ENCODE data around the gene SRPRB. TPM values are rescaled to one million over a fixed set of nuclear protein-coding genes. Genes with fewer than 3 reads are reported as not detected.

Gene SRPRB
- total RNA-seq, 1 donor from 2014 or later: 22.9 TPM

DNA sequence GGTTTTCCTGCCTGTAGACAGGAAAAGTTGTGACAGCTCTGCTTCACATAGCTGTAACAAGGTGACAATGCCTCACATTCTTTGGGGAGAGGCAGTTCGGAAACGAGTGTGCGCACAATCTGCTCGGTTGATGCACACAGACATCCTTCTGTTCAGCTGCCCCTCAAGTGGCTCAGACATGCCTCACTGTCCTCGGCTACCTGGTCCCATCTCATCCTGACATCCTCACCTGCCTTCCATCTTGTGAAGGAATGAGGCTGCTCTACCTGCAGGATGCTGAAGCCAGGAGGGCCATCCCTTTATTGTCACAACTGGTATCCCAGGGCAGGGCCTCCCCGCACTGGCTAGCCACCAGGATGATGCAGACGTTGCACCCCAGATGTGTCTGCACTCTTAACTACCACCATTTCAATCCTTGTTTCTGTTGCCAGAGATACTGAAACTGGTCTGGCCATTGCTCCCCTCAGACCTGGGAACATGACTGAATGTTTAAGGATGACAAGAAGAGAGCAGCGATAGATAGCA, 19.4 kb downstream of the SRPRB start:
- no peaks in the 10 kb centered on the region for H3K9me3 Mint-ChIP-seq (ENCODE audit: unreplicated experiment)
- no peaks in the 10 kb centered on the region for H3K27me3 Mint-ChIP-seq (ENCODE audit: unreplicated experiment)
- peak overlapping the region; percentile 51 for H3K4me3 Mint-ChIP-seq (ENCODE audit: unreplicated experiment)
- TF ChIP-seq, protein P1, sequence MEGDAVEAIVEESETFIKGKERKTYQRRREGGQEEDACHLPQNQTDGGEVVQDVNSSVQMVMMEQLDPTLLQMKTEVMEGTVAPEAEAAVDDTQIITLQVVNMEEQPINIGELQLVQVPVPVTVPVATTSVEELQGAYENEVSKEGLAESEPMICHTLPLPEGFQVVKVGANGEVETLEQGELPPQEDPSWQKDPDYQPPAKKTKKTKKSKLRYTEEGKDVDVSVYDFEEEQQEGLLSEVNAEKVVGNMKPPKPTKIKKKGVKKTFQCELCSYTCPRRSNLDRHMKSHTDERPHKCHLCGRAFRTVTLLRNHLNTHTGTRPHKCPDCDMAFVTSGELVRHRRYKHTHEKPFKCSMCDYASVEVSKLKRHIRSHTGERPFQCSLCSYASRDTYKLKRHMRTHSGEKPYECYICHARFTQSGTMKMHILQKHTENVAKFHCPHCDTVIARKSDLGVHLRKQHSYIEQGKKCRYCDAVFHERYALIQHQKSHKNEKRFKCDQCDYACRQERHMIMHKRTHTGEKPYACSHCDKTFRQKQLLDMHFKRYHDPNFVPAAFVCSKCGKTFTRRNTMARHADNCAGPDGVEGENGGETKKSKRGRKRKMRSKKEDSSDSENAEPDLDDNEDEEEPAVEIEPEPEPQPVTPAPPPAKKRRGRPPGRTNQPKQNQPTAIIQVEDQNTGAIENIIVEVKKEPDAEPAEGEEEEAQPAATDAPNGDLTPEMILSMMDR (IDR thresholded peaks at IDR 0.05; ENCODE audit: unreplicated experiment): no peak
- no peak overlapping the region for H3K27ac Mint-ChIP-seq (ENCODE audit: unreplicated experiment)
- no peaks in the 10 kb centered on the region for H3K4me1 Mint-ChIP-seq (ENCODE audit: unreplicated experiment)
- peaks cover 15% of the 10 kb centered on the region for H3K36me3 Mint-ChIP-seq (ENCODE audit: low read depth, unreplicated experiment)
- no peak for DNase-seq (ENCODE audit: low spot score)

DNA sequence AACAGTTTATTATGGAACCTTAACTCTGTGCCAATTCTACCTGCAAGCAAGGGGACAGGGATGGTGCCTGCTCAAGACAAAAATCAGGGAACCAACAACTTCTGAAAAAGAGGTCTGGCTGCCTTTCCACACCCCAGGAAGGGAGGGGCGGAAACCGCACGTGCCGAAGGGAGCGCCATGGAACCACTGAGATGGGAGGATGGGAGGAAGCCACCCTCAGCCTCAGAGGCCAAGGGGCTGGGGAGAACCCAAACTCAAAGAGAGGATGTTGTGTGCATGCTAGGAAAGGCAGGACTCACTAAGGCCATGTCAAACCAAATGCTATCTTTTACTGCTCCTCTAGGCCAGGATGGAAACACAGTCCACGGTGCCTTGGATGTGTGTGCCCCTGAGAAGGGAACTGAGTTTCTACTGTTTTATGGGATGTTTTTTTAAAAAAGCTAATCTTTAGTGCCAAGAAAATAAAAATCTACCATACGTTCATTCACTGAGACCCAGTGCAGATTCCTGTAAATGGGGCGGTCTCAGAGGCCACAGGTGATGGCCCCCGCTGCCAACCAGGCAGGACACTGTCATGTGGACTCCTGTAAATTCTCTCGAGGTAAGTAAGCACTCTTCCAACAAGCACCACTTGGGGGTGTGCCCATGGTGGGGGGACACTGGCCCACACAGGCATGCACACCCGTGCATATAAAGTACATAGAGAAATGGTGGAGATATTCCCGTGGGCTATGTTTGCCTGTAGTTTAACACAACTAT, 20.5 kb downstream of the SRPRB start:
- Mint-ChIP-seq H3K4me1 (ENCODE audit: unreplicated experiment) (no peaks in the 10 kb centered on the region), H3K36me3 (ENCODE audit: low read depth, unreplicated experiment) (peaks cover 4% of the 10 kb centered on the region), H3K27ac (ENCODE audit: unreplicated experiment) (no peak overlapping the region), H3K27me3 (ENCODE audit: unreplicated experiment) (peaks cover 4% of the 10 kb centered on the region), H3K9me3 (ENCODE audit: unreplicated experiment) (no peaks in the 10 kb centered on the region), H3K4me3 (ENCODE audit: unreplicated experiment) (no peak overlapping the region)
- TF ChIP-seq, protein P1 (IDR thresholded peaks at IDR 0.05; ENCODE audit: unreplicated experiment): no peak
- DNase-seq (ENCODE audit: low spot score): no peak

DNA sequence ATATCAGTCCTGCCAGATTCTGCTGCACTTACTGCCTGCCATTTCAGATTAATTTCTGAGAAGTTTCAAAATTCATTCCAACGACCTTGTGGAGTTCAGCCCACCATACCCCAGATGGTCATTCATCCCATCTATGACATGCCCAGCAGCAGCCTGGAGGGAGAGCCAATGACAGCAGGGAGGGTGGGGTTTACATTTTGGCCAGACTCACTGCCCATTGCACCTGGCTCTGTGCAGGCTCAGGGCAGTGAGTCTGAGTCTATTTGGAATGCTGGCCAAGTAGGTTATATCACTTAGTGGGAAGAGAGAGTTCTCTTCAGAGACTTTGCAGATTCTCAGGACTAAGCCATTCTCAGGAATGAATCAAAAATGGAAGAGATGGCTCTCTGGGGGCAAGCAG, 21.5 kb downstream of the SRPRB start:
- no peaks in the 10 kb centered on the region for H3K4me1 Mint-ChIP-seq (ENCODE audit: unreplicated experiment)
- H3K4me3 Mint-ChIP-seq (ENCODE audit: unreplicated experiment): no peak overlapping the region
- no peak overlapping the region for H3K27ac Mint-ChIP-seq (ENCODE audit: unreplicated experiment)
- H3K36me3 Mint-ChIP-seq (ENCODE audit: low read depth, unreplicated experiment): no peaks in the 10 kb centered on the region
- H3K9me3 Mint-ChIP-seq (ENCODE audit: unreplicated experiment): no peaks in the 10 kb centered on the region
- DNase-seq (ENCODE audit: low spot score): no peak
- TF ChIP-seq, protein P1 (IDR thresholded peaks at IDR 0.05; ENCODE audit: unreplicated experiment): no peak
- H3K27me3 Mint-ChIP-seq (ENCODE audit: unreplicated experiment): peaks cover 6% of the 10 kb centered on the region

DNA sequence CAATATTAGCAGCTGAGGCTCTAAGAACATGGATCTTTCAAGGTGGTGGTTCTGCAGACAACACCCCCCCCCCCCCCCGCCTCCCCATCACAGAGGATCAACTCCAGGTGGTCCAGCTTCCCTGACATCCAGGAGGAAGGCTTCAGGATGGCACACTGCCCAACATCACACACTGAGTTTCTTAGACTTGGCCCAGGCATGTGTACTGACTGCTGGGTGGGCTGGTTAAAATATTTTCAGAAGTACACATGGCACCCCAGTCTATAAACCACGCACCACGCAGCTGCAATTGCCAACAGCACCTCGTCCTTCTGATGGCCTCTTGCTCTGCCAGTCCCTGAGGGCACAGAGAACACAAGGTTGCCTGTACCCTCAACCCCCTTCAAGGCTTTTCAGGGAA, 22.1 kb downstream of the SRPRB start:
- Mint-ChIP-seq H3K4me3 (ENCODE audit: unreplicated experiment) (no peak overlapping the region), H3K9me3 (ENCODE audit: unreplicated experiment) (no peaks in the 10 kb centered on the region), H3K27me3 (ENCODE audit: unreplicated experiment) (peaks cover 6% of the 10 kb centered on the region), H3K4me1 (ENCODE audit: unreplicated experiment) (no peaks in the 10 kb centered on the region), H3K27ac (ENCODE audit: unreplicated experiment) (no peak overlapping the region), H3K36me3 (ENCODE audit: low read depth, unreplicated experiment) (no peaks in the 10 kb centered on the region)
- TF ChIP-seq, protein P1 (IDR thresholded peaks at IDR 0.05; ENCODE audit: unreplicated experiment): no peak
- DNase-seq (ENCODE audit: low spot score): no peak

DNA sequence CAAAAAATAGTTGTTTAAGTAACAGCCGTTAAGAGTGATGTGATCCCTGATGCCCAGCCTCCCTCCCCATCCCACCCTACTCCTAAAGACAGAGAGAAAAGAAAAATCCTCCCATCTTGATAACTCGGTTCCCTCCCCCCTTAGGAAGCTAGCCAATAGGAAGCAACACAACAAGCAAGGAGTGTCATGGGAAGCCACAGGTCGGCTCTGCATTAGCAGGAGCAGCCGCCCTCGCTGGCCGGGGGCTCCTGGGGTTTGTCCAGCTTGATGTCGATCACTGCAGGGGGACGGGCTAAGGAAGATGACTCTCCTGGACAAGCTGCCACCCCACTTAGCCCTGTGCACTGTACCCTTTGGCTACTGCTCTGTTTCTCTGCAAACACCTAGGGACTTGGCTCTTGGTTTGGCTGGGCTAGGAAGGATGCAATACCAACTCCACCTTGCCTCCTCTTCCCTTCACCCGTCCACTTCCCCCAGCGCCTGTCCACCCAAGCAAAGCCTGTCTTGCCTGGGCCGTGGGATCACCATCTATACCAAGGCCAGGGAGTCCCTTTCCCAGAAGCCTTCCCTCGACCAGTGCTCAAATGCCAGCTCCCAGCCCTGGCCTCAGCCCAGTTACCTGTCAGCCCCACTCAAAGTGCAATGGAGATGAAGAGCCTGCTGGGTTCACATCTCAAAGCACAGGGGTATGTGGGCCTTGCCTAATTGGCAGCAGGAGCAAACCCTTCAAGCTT, 23.1 kb downstream of the SRPRB start:
- peaks cover 7% of the 10 kb centered on the region for H3K27me3 Mint-ChIP-seq (ENCODE audit: unreplicated experiment)
- H3K36me3 Mint-ChIP-seq (ENCODE audit: low read depth, unreplicated experiment): no peaks in the 10 kb centered on the region
- H3K27ac Mint-ChIP-seq (ENCODE audit: unreplicated experiment): no peak overlapping the region
- no peaks in the 10 kb centered on the region for H3K9me3 Mint-ChIP-seq (ENCODE audit: unreplicated experiment)
- H3K4me3 Mint-ChIP-seq (ENCODE audit: unreplicated experiment): no peak overlapping the region
- TF ChIP-seq, protein P1 (IDR thresholded peaks at IDR 0.05; ENCODE audit: unreplicated experiment): no peak
- no peaks in the 10 kb centered on the region for H3K4me1 Mint-ChIP-seq (ENCODE audit: unreplicated experiment)
- no peak for DNase-seq (ENCODE audit: low spot score)
